ENCODE measurements around the gene NKTR.
"Not testable (repeated sequence)": the region's sequence is repeated elsewhere in the genome, so short reads cannot be mapped to it uniquely, and the experiment has no call there.

NKTR gene

GRCh38 chr3:42595682-42596081, 4.8 kb upstream of the NKTR start:
- DNase-seq (ENCODE audit: low spot score): no peak

- not testable (repeated sequence) for DNase-seq (ENCODE audit: low spot score)
These were observed 3.4 kb upstream of the NKTR start for GRCh38 chr3:42597098-42597497.

GRCh38 chr3:42600958-42601675, 631 bp downstream of the NKTR start:
- DNase-seq (ENCODE audit: low spot score): peak; percentile 43

GRCh38 chr3:42601896-42602581, 1.6 kb downstream of the NKTR start:
- no peak for DNase-seq (ENCODE audit: low spot score)

- DNase-seq (ENCODE audit: low spot score): no peak
These were observed 2.5 kb downstream of the NKTR start for GRCh38 chr3:42602961-42603360.

- no peak for DNase-seq (ENCODE audit: low spot score)
These were observed 5.2 kb downstream of the NKTR start for GRCh38 chr3:42605546-42606173.

- no peak for DNase-seq (ENCODE audit: low spot score)
These were observed 8.1 kb downstream of the NKTR start for GRCh38 chr3:42608581-42608980.

- DNase-seq (ENCODE audit: low spot score): no peak
These were observed 10.5 kb downstream of the NKTR start for GRCh38 chr3:42610976-42611375.

- DNase-seq (ENCODE audit: low spot score): no peak
These were observed 11.7 kb downstream of the NKTR start for GRCh38 chr3:42612217-42612616.

GRCh38 chr3:42612928-42613327, 12.4 kb downstream of the NKTR start:
- no peak for DNase-seq (ENCODE audit: low spot score)

- no peak for DNase-seq (ENCODE audit: low spot score)
These were observed 13.0 kb downstream of the NKTR start for GRCh38 chr3:42613462-42613861.

- DNase-seq (ENCODE audit: low spot score): no peak
These were observed 31.1 kb downstream of the NKTR start for GRCh38 chr3:42631620-42632019.

GRCh38 chr3:42632146-42632545, 31.7 kb downstream of the NKTR start:
- no peak for DNase-seq (ENCODE audit: low spot score)

- DNase-seq (ENCODE audit: low spot score): no peak
These were observed 33.1 kb downstream of the NKTR start for GRCh38 chr3:42633544-42633943.

GRCh38 chr3:42635111-42635510, 34.6 kb downstream of the NKTR start:
- DNase-seq (ENCODE audit: low spot score): no peak

- no peak for DNase-seq (ENCODE audit: low spot score)
These were observed 36.5 kb downstream of the NKTR start for GRCh38 chr3:42637001-42637400.

- DNase-seq (ENCODE audit: low spot score): peak; percentile 58
These were observed 37.9 kb downstream of the NKTR start for GRCh38 chr3:42638339-42638842.

GRCh38 chr3:42639192-42639591, 38.7 kb downstream of the NKTR start:
- DNase-seq (ENCODE audit: low spot score): no peak

GRCh38 chr3:42640129-42640528, 39.6 kb downstream of the NKTR start:
- DNase-seq (ENCODE audit: low spot score): no peak

GRCh38 chr3:42640771-42641370, 40.4 kb downstream of the NKTR start:
- DNase-seq (ENCODE audit: low spot score): no peak

- DNase-seq (ENCODE audit: low spot score): no peak
These were observed 47.5 kb downstream of the NKTR start for GRCh38 chr3:42647821-42648459.

- DNase-seq (ENCODE audit: low spot score): no peak
These were observed 48.5 kb downstream of the NKTR start for GRCh38 chr3:42649006-42649405.
